VCaP (cell line): ENCODE results near the gene GOLIM4.
"Not testable (repeated sequence)": the region's sequence is repeated elsewhere in the genome, so short reads cannot be mapped to it uniquely, and the experiment has no call there.

Source experiments
- H3K27ac ChIP-seq: fragments of 450-650 bp; 2 replicates; pipeline ENCODE4 v1.5.1; 2017
- TF ChIP-seq, protein P1 (sequence below): fragments of 450-650 bp; conservative IDR thresholded peaks from 2 replicates; pipeline ENCODE4 v1.5.1; 2017; ENCODE audit warnings: mild to moderate bottlenecking, moderate library complexity

GOLIM4 gene

DNA sequence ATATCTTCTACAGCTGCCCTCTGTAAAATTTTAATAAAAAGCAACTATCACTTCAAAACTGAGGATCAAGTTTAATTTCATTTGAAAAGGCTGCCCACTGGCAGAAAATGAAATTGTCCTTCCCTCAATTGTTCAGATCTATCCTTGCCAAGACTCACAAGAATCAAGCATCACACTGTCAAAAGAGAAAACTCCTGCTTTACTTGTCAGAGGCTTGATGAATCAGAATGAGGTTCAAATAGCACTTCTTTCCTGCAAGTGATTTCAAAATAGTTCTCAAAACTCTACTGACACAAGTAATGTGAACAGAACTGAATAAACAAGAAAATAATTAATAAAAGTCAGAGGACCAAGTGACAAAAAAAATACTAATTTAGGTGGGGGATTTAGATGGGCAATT, 70.6 kb downstream of the GOLIM4 start:
- no peak overlapping the region for H3K27ac ChIP-seq
- TF ChIP-seq, protein P1, sequence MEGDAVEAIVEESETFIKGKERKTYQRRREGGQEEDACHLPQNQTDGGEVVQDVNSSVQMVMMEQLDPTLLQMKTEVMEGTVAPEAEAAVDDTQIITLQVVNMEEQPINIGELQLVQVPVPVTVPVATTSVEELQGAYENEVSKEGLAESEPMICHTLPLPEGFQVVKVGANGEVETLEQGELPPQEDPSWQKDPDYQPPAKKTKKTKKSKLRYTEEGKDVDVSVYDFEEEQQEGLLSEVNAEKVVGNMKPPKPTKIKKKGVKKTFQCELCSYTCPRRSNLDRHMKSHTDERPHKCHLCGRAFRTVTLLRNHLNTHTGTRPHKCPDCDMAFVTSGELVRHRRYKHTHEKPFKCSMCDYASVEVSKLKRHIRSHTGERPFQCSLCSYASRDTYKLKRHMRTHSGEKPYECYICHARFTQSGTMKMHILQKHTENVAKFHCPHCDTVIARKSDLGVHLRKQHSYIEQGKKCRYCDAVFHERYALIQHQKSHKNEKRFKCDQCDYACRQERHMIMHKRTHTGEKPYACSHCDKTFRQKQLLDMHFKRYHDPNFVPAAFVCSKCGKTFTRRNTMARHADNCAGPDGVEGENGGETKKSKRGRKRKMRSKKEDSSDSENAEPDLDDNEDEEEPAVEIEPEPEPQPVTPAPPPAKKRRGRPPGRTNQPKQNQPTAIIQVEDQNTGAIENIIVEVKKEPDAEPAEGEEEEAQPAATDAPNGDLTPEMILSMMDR = no peak

DNA sequence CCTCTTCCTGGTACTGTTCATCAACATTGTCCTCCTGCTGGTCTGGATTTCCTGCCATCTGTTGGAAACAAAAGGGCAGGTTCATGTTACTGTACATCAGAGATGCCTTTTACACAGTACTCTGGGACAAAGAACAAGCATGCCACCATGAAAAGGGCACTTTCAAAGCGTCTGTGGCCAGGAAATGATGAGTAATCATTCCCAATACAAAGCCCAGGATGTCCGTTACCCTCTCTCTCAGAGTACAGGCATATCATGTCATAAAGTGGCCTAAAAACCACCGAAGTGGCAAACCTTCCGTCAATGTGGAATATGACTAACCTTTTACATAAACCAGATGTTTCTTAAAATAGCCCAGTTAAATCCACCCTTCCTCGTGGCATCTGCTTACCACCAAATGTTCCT, 71.2 kb downstream of the GOLIM4 start:
- TF ChIP-seq, protein P1 = no peak
- no peak overlapping the region for H3K27ac ChIP-seq

DNA sequence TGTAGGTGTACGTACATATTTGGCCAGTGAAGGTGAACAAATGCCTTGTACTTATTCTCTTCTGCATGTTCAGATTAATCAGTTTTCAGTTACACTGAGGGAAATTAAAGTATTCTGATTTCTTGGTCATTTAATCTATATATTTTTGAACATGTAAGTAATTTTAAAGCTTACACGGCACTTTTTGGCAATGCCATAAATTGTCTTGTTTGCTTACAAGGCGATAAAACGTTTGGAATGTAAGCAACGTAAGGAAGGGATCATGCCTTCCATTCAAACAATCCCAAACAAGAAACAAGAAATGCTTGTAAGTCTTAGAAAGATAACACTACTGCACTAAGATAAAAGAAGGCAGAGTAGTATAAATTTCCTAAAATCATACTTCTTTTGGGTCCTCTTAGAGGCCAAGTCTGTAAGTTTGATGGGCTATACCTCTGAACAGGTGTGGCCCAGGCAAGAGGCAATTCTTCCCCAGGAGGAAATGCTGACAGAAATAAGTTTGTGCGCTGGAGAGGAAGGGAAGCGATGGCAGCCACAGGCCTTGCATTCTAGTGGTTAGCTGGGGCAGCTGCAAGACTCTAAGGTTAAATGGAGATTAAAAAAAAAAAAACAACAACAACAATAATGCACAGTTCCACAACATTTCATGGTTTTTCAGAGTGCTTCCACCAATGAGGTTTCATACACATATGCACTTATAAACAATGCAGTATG, 73.8 kb downstream of the GOLIM4 start:
- TF ChIP-seq, protein P1 = no peak

DNA sequence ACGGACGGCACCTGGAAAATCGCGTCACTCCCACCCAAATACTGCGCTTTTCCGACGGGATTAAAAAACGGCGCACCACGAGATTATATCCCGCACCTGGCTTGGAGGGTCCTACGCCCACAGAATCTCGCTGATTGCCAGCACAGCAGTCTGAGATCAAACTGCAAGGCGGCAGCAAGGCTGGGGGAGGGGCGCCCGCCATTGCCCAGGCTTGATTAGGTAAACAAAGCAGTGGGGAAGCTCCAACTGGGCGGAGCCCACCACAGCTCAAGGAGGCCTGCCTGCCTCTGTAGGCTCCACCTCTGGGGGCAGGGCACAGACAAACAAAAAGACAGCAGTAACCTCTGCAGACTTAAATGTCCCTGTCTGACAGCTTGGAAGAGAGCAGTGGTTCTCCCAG, 84.4 kb downstream of the GOLIM4 start:
- H3K27ac ChIP-seq = not testable (repeated sequence)

More for the DNA sequence above, 73.8 kb downstream of the GOLIM4 start:
- H3K27ac ChIP-seq = no peak overlapping the region

DNA sequence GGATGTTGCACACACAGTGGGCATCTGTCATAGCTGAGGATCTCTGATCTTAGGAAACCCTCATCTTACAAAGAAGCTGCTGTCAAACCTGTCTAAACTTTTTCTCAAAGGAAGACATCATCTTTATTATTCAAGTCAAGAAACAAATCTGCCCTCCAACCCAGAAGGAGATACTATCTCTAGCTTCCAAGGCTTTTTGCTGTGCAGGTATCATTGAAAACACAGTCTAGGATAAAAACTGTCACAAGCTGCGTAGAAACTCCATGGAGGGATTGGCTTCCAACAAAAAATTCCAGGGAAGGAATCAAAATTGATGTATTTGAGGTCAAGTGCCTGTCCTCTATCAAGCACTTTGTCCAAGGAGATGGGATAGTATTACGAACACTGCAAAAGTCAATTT, 89.1 kb downstream of the GOLIM4 start:
- H3K27ac ChIP-seq = no peak overlapping the region
- TF ChIP-seq, protein P1 = no peak

DNA sequence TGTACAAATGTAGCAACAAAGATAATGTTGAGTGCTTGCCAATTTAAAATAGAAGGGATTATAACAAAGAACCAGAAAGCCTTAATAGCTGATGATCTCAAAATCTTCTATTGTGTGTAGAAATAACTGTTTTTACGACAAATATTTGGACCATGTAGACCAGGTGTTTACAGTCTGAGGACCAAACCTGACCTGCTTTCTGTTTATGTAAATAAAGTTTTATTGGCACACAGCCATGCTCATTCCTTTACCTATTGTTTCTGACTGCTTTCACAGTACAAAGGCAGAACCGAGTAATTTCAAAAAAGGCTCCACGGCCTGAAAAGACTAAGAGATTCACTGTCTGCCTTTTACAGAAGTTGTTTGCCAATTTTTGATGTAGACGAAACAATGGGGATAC, 91.8 kb downstream of the GOLIM4 start:
- TF ChIP-seq, protein P1 = no peak
- no peak overlapping the region; the same call in 1 of the 2 replicates for H3K27ac ChIP-seq

DNA sequence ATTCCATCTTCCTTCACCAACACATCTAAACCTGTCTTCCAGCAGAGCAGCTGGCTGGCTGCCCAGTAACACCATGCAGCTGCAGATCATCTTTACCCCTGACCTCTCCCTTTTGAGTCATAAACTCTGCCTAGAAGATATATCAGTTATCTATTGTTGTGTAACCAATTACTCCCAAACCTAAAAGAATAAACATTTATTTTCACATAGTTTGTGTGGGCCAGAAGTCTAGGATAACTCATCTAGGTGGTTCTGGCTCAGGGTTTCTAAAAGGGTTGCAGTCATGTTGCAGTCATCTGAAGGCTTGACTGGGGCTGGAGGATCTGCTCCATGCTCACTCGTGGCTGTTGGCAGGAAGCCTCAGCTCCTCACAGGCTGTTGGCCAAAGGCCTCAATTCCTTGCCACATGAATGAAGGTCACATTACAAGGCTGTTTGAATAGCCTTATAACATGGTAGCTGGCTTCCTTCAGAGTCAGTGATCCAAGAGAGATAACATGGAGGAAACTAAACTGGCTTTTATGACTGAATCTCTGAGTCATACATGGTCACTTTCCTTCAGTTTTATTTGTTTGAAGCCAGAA, 92.8 kb downstream of the GOLIM4 start:
- H3K27ac ChIP-seq = peak overlapping the region; percentile 29
- TF ChIP-seq, protein P1 = no peak

DNA sequence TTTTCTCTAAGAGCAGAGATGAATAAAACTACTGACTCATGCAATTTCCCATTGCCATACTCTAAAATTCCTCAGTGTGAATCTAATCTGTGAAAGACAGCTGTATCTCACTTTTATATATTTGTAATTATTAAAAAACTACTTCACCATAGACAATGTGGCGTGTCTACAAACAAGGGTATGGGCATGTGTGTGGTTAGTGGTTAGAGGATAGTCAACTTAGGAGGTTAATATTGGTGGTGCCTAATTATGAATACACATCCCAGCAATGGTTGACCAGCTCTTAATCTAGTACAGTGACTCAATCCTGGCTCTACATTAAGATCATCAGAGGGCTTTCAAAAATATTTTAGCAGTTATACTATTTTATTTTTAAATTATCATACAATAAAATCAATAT, 94.5 kb downstream of the GOLIM4 start:
- no peak overlapping the region for H3K27ac ChIP-seq
- TF ChIP-seq, protein P1 = no peak
